Gastroesophageal sphincter (tissue), 4 donors: Measurements from ENCODE around the gene DMBX1. TPM values are rescaled to one million over a fixed set of nuclear protein-coding genes. Genes with fewer than 3 reads are reported as not detected.

Experiments used
- ATAC-seq: fragments of 150-250 bp; one replicate; pipeline ENCODE4 v1.9.1; 2016; ENCODE audit warnings: mild to moderate bottlenecking, moderate library complexity
- H3K27ac ChIP-seq, 4 donors: fragments of 200-600 bp; sonication (generic) in 3 of 4; 1 replicate in 3 of 4; 2 replicates in 1 of 4; pipeline ENCODE4 v1.5.1; 2016 to 2019
- H3K27me3 ChIP-seq: fragments of 200-600 bp; sonication (generic); one replicate; pipeline ENCODE4 v1.5.1; 2019
- H3K36me3 ChIP-seq, 2 donors: fragments of 200-600 bp; sonication (generic); one replicate each; pipeline ENCODE4 v1.5.1; 2019; ENCODE audit warnings: control low read depth in 1 of 2
- H3K4me1 ChIP-seq, 3 donors: fragments of 200-600 bp; sonication (generic); 1 replicate in 2 of 3; 2 replicates in 1 of 3; pipeline ENCODE4 v1.5.1; 2016 to 2019; ENCODE audit warnings: control low read depth in 2 of 3
- H3K4me3 ChIP-seq, 2 donors: fragments of 200-600 bp; sonication (generic); one replicate each; pipeline ENCODE4 v1.5.1; 2019; ENCODE audit warnings: mild to moderate bottlenecking in 1 of 2, moderate library complexity in 1 of 2
- H3K9me3 ChIP-seq, 3 donors: fragments of 200-600 bp; sonication (generic); one replicate each; pipeline ENCODE4 v1.5.1; 2017 to 2019; ENCODE audit warnings: control low read depth in 2 of 3
- CTCF ChIP-seq, 4 experiments: fragments of 200-600 bp in 2 of 4; fragments of 450-650 bp in 2 of 4; sonication (generic) in 1 of 4; IDR thresholded peaks; one replicate each; pipeline ENCODE4 v1.5.1; 2017 to 2019; ENCODE audit warnings: antibody characterized with exemption in 4 of 4, mild to moderate bottlenecking in 2 of 4, moderate library complexity in 2 of 4
- EP300 ChIP-seq: sonication (generic); formaldehyde crosslinking; IDR thresholded peaks from one replicate; pipeline ENCODE4 v1.6.1; 2017; ENCODE audit warnings: antibody characterized with exemption, mild to moderate bottlenecking
- POLR2A ChIP-seq, 2 donors: fragments of 450-650 bp; IDR thresholded peaks; one replicate each; pipeline ENCODE4 v1.6.1; 2017; ENCODE audit warnings: antibody characterized with exemption in 2 of 2, mild to moderate bottlenecking in 2 of 2, moderate library complexity in 1 of 2
- POLR2AphosphoS5 ChIP-seq: sonication (generic); formaldehyde crosslinking; IDR thresholded peaks from one replicate; pipeline ENCODE4 v1.6.1; 2017; ENCODE audit warnings: antibody characterized with exemption
- WGBS, 2 donors: methylation state at CpG; one replicate each; pipeline ENCODE4 v1.1.5; 2018; ENCODE audit warnings: low coverage in 1 of 2; 5-methylcytosine and 5-hydroxymethylcytosine counted together
- total RNA-seq, 4 donors: library from RNA; depleted of rRNA; stranded (reverse); fragments of >200 nt; gene quantifications; one replicate each; pipeline ENCODE4 v1.1.0, GENCODE V29; 2016

The DMBX1 gene
- total RNA-seq, 4 donors from 2014 or later: not detected

GRCh38 chr1:46520063-46520911, 30.7 kb downstream of the DMBX1 start:
- Histone ChIP-seq H3K4me1 (peaks cover 0 to 10% (median 5%) of the 10 kb centered on the region in 3 donors), H3K4me3 (no peak overlapping the region), H3K36me3 (no peaks in the 10 kb centered on the region), H3K27me3 (peaks cover 43% of the 10 kb centered on the region), H3K27ac (no peak overlapping the region), H3K9me3 (no peaks in the 10 kb centered on the region)
- no peak for ATAC-seq
- WGBS, 2 donors: 36% methylated on average over 8 of the region's 15 CpGs; no CpG with 5 or more reads in 1 of the 2 donors
- no peak for TF ChIP-seq EP300
- no peak for TF ChIP-seq CTCF (IDR thresholded peaks at IDR 0.05)
- no peak for TF ChIP-seq POLR2AphosphoS5
- TF ChIP-seq POLR2A (IDR thresholded peaks at IDR 0.05): no peak

- Histone ChIP-seq H3K9me3 (no peaks in the 10 kb centered on the region), H3K36me3 (no peaks in the 10 kb centered on the region), H3K27ac (no peak overlapping the region), H3K4me3 (no peak overlapping the region), H3K27me3 (peaks cover 55% of the 10 kb centered on the region), H3K4me1 (peaks cover 0 to 10% (median 5%) of the 10 kb centered on the region in 3 donors)
- TF ChIP-seq CTCF (IDR thresholded peaks at IDR 0.05) (no peak), POLR2A (IDR thresholded peaks at IDR 0.05) (no peak)
- 70 to 89% methylated on average over 2 of the region's 2 CpGs for WGBS, 2 donors
- ATAC-seq: no peak
Measured at GRCh38 chr1:46521414-46521813, 31.8 kb downstream of the DMBX1 start.

GRCh38 chr1:46522184-46522968, 32.7 kb downstream of the DMBX1 start:
- Histone ChIP-seq H3K36me3 (no peaks in the 10 kb centered on the region), H3K27me3 (peaks cover 54% of the 10 kb centered on the region), H3K4me1 (peaks cover 0 to 10% (median 5%) of the 10 kb centered on the region in 3 donors), H3K4me3 (no peak overlapping the region), H3K9me3 (no peaks in the 10 kb centered on the region), H3K27ac (no peak overlapping the region)
- WGBS, 2 donors: 15 to 60% methylated on average over 2 to 6 of the region's 16 CpGs
- TF ChIP-seq POLR2A (IDR thresholded peaks at IDR 0.05): no peak
- no peak for TF ChIP-seq CTCF (IDR thresholded peaks at IDR 0.05)
- no peak for TF ChIP-seq EP300
- TF ChIP-seq POLR2AphosphoS5: no peak
- ATAC-seq: peak; percentile 66

GRCh38 chr1:46522969-46523320, 33.3 kb downstream of the DMBX1 start:
- TF ChIP-seq POLR2AphosphoS5 (no peak), EP300 (no peak), POLR2A (IDR thresholded peaks at IDR 0.05) (no peak), CTCF (IDR thresholded peaks at IDR 0.05) (no peak)
- Histone ChIP-seq H3K27me3 (peaks cover 49% of the 10 kb centered on the region), H3K4me1 (peaks cover 0 to 10% (median 5%) of the 10 kb centered on the region in 3 donors), H3K36me3 (no peaks in the 10 kb centered on the region), H3K27ac (no peak overlapping the region), H3K4me3 (no peak overlapping the region), H3K9me3 (no peaks in the 10 kb centered on the region)
- WGBS, 2 donors: 67 to 73% methylated on average over 3 to 9 of the region's 13 CpGs
- ATAC-seq: no peak
